Measurements from ENCODE around the gene TECPR1. TPM values are rescaled to one million over a fixed set of nuclear protein-coding genes. Genes with fewer than 3 reads are reported as not detected.

Gene TECPR1
- total RNA-seq, 1 donor from 2014 or later: 82.6 TPM

GRCh38 chr7:98248156-98248555, 3.9 kb downstream of the TECPR1 start:
- DNase-seq (ENCODE audit: low read depth, low spot score): no peak

GRCh38 chr7:98244871-98245270, 7.2 kb downstream of the TECPR1 start:
- DNase-seq (ENCODE audit: low read depth, low spot score): no peak

- DNase-seq (ENCODE audit: low read depth, low spot score): no peak
These were observed 9.1 kb downstream of the TECPR1 start for GRCh38 chr7:98242934-98243333.

- no peak for DNase-seq (ENCODE audit: low read depth, low spot score)
These were observed 9.7 kb downstream of the TECPR1 start for GRCh38 chr7:98242342-98242741.

- DNase-seq (ENCODE audit: low read depth, low spot score): no peak
These were observed 10.3 kb downstream of the TECPR1 start for GRCh38 chr7:98241674-98242241.

GRCh38 chr7:98240961-98241673, 10.9 kb downstream of the TECPR1 start:
- no peak for DNase-seq (ENCODE audit: low read depth, low spot score)

- no peak for DNase-seq (ENCODE audit: low read depth, low spot score)
These were observed 13.1 kb downstream of the TECPR1 start for GRCh38 chr7:98238976-98239375.

- DNase-seq (ENCODE audit: low read depth, low spot score): no peak
These were observed 14.0 kb downstream of the TECPR1 start for GRCh38 chr7:98238076-98238475.

- DNase-seq (ENCODE audit: low read depth, low spot score): no peak
These were observed 15.5 kb downstream of the TECPR1 start for GRCh38 chr7:98236355-98237185.

GRCh38 chr7:98235901-98236300, 16.1 kb downstream of the TECPR1 start:
- DNase-seq (ENCODE audit: low read depth, low spot score): no peak

- DNase-seq (ENCODE audit: low read depth, low spot score): no peak
These were observed 17.4 kb downstream of the TECPR1 start for GRCh38 chr7:98234429-98235147.

- no peak for DNase-seq (ENCODE audit: low read depth, low spot score)
These were observed 18.6 kb downstream of the TECPR1 start for GRCh38 chr7:98233219-98234070.

- DNase-seq (ENCODE audit: low read depth, low spot score): no peak
These were observed 19.2 kb downstream of the TECPR1 start for GRCh38 chr7:98232799-98233198.

- DNase-seq (ENCODE audit: low read depth, low spot score): no peak
These were observed 19.8 kb downstream of the TECPR1 start for GRCh38 chr7:98232263-98232585.

- DNase-seq (ENCODE audit: low read depth, low spot score): no peak
These were observed 20.4 kb downstream of the TECPR1 start for GRCh38 chr7:98231493-98232262.

GRCh38 chr7:98230746-98231471, 21.1 kb downstream of the TECPR1 start:
- no peak for DNase-seq (ENCODE audit: low read depth, low spot score)

GRCh38 chr7:98229991-98230745, 21.9 kb downstream of the TECPR1 start:
- DNase-seq (ENCODE audit: low read depth, low spot score): no peak

- DNase-seq (ENCODE audit: low read depth, low spot score): no peak
These were observed 22.6 kb downstream of the TECPR1 start for GRCh38 chr7:98229441-98229840.

GRCh38 chr7:98228801-98229200, 23.2 kb downstream of the TECPR1 start:
- DNase-seq (ENCODE audit: low read depth, low spot score): no peak
